A549 treated with DMSO at 1 μM for 4 hours (cell line): ENCODE results near the gene APBB3. TPM values are rescaled to one million over a fixed set of nuclear protein-coding genes. Genes with fewer than 3 reads are reported as not detected.

Experiments
- total RNA-seq: library from RNA; stranded (reverse); fragments of 200-300 nt; extraction: Qiagen RNA extraction; gene quantifications from 5 replicates; pipeline ENCODE4 v1.2.3, GENCODE V29; 2022; ENCODE audit warnings: low read depth

APBB3 gene
- total RNA-seq, result 3.9 to 7.5 TPM (median 7.1 TPM) in 5 replicates

GRCh38 chr5:140564196-140565023 lies at the start of gene APBB3, which contains the start of gene SLC35A4:
TSS of gene APBB3 (minus strand) at chr5:140564598. CDS start at chr5:140564245, 353 bp downstream.
TSS of gene SLC35A4 (plus strand) at chr5:140564828. CDS start at chr5:140567170, 2,342 bp downstream.

GRCh38 chr5:140557136-140557805 lies 7.1 kb downstream of the APBB3 start, which contains the start of gene SRA1:
TSS of gene SRA1 (minus strand) at chr5:140557473. CDS start at chr5:140557452, 21 bp downstream.

GRCh38 chr5:140547508-140548299 lies 16.7 kb downstream of the APBB3 start, which contains the start of gene EIF4EBP3:
TSS of gene EIF4EBP3 (plus strand) at chr5:140547662. CDS start at chr5:140547738, 76 bp downstream.

Other genes with a start within 250 kb of the APBB3 start
- 6.8 to 10.4 TPM (median 8.0 TPM) in 5 replicates for gene HBEGF, start 218.0 kb downstream of the APBB3 start, total RNA-seq
- gene SLC4A9, start 204.4 kb downstream of the APBB3 start, total RNA-seq, result not detected in 5 replicates
- 50.2 to 59.9 TPM (median 54.6 TPM) in 5 replicates for gene ANKHD1, start 162.8 kb downstream of the APBB3 start, total RNA-seq
- gene EIF4EBP3, start 16.9 kb downstream of the APBB3 start, total RNA-seq, result 2.1 to 2.9 TPM (median 2.6 TPM) in 5 replicates
- gene SRA1, start 7.1 kb downstream of the APBB3 start, total RNA-seq, result 39.3 to 50.7 TPM (median 47.3 TPM) in 5 replicates
- 78.4 to 87.3 TPM (median 80.6 TPM) in 5 replicates for gene SLC35A4, start 230 bp upstream of the APBB3 start, total RNA-seq
- 3.6 to 4.4 TPM (median 4.0 TPM) in 5 replicates for gene CD14, start 68.6 kb upstream of the APBB3 start, total RNA-seq
- gene TMCO6, start 74.9 kb upstream of the APBB3 start, total RNA-seq, result 9.3 to 15.1 TPM (median 13.0 TPM) in 5 replicates
- 107 to 124 TPM (median 115 TPM) in 5 replicates for gene NDUFA2, start 83.0 kb upstream of the APBB3 start, total RNA-seq
- gene IK, start 83.2 kb upstream of the APBB3 start, total RNA-seq, result 94.5 to 107 TPM (median 102 TPM) in 5 replicates
- 29.5 to 32.7 TPM (median 31.6 TPM) in 5 replicates for gene WDR55, start 100.3 kb upstream of the APBB3 start, total RNA-seq
- 0.28 to 1.4 TPM (median 0.84 TPM) in 5 replicates for gene DND1, start 109.0 kb upstream of the APBB3 start, total RNA-seq
- 76.9 to 85.2 TPM (median 79.9 TPM) in 5 replicates for gene HARS1, start 126.8 kb upstream of the APBB3 start, total RNA-seq
- 36.5 to 41.0 TPM (median 39.5 TPM) in 5 replicates for gene HARS2, start 126.9 kb upstream of the APBB3 start, total RNA-seq
- gene ZMAT2, start 135.8 kb upstream of the APBB3 start, total RNA-seq, result 82.3 to 114 TPM (median 86.1 TPM) in 5 replicates
- 0.10 to 0.19 TPM (median 0.16 TPM) in 5 replicates for gene PCDHA1, start 221.5 kb upstream of the APBB3 start, total RNA-seq
- 0.03 to 0.08 TPM (median 0.07 TPM) in 5 replicates for gene PCDHA2, start 230.3 kb upstream of the APBB3 start, total RNA-seq
- 0.76 to 1.2 TPM (median 0.92 TPM) in 5 replicates for gene PCDHA3, start 236.5 kb upstream of the APBB3 start, total RNA-seq
- 1.5 to 2.0 TPM (median 1.8 TPM) in 5 replicates for gene PCDHA4, start 242.5 kb upstream of the APBB3 start, total RNA-seq